Activated naive CD4-positive, alpha-beta T cell treated with Interleukin-2 at 50 U/mL for 16 hours (primary cell): ENCODE data around the gene CD3D.

Source experiments
- DNase-seq: peaks from one replicate; pipeline ENCODE4 v3.0.0-alpha.2; 2020

The CD3D gene

DNA sequence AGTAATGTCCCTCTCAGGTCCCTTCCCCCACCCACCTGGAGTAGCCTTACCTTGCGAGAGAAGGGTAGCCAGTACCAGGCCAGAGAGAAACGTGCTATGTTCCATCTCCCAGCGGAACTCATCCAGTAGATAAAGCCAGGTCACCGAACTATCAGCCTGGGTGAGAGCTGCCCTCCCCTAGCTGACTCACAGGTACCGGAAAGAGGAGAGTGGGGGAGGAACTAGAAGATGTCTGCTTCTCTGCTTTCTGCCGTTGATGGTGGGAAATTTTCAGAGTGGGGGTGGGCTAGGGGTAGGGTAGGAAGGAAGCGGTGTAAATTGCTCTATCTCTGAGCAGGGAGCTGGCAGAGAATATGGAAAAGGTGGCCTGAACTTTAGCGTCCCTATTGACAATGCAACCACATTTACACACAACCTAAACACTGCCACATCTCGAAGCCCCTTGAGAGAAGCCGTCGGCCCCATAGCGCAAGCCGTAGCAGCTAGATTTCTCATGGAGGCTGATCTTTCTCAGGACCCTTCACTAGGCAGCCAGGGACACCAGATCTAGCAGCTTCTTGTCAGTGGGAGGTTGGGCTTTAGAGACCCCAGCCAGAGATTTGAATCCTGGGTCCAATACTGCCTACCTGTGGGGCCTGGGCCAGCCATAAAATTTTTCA, at the start of gene CD3D:
Gene CD3D, minus strand, starts transcription at position 203 of the 659 bp plus-strand sequence. Its CDS starts 98 bp downstream, at position 105.
- peak; percentile 75 for DNase-seq

DNA sequence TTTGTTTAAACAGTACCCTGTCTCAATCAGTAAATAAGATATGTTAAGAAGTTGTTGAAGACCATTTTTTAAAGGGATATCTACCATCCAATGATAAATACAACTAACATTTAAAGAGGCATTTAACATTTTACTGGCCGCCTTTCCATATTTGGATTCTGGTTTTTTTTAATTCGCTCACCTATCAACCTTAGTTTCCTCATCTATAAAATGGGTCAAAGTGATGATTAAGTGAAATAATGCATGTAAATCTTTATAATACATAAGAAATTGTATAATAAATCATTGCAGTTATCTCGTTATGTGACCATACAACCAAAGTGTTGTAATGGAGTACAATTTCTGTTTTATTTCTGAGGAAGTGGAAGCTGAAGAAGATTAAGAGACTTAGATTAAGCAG, 41.2 kb upstream of the CD3D start:
- no peak for DNase-seq

DNA sequence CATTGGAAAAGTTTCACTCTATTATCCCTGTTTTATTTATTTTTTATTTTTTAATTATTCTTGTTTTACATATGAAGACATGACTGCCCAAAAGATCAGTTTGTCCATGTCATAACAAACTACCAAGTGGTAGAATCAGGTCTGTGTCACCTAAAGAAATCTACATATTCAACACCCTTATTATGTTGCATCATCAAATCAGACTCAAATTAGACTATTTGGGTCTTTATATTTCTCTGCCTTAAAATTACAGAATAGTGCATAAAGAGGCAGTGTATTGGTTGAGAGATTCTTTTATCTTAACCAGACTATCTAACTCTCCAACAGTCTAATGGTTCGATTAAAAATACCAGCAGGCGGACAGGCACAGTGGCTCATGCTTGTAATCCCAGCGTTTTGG, 40.4 kb upstream of the CD3D start:
- DNase-seq, result no peak

DNA sequence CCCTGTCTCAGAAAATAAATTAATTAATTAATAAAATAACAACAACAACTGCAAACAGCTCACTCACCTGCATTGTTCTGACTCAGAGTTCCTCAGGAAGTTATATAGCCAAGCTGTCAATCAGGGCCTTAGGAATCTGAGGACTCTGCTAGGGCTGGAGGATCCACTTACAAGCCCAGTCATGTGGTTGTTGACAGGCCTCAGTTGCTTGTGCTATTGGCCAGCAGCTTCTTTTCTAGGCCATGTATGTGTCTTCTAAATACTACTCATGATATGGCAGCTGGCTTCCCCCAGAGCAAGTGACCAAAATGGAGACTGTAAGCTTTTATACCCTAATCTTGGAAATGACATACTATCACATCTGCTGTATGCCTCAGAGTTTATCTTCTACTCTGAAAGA, 38.1 kb upstream of the CD3D start:
- no peak for DNase-seq

GRCh38 chr11:118379497-118379896, 37.0 kb upstream of the CD3D start:
- no peak for DNase-seq

DNA sequence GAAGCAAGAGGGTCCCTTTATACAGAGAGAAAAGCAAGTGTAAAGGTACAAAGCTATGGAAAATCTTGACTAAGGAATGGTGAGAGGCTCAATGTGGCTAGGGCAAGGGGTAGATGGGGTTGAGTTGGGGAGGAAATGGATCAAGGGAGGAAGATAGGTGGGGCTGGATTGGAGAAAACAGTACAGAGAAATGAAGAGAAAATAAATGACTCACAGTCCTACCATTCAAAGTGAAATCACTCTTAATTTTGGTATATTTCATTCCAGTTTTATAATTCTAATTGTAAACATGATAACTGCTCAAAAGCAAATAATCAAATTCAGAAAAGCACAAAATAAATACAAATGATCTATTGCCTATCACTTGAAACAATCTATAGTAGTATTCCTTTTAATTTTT, 33.5 kb upstream of the CD3D start:
- no peak for DNase-seq

DNA sequence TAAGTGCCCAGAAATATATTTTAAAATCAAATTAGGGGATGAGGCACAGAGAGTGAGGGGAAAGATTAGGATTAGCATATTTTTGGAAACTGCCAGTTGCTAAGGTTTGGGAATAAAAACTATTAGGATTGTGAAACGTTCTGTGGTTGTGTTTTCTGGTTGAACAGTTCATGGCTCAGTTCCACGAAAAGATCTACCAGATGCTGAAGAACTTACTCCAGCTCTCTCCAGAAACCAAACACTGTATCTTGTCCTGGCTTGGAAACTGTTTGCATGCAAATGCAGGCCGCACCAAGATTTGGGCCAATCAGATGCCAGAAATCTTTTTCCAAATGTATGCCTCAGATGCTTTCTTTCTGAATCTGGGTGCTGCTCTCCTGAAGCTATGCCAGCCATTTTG, 32.2 kb upstream of the CD3D start:
- DNase-seq, result no peak

DNA sequence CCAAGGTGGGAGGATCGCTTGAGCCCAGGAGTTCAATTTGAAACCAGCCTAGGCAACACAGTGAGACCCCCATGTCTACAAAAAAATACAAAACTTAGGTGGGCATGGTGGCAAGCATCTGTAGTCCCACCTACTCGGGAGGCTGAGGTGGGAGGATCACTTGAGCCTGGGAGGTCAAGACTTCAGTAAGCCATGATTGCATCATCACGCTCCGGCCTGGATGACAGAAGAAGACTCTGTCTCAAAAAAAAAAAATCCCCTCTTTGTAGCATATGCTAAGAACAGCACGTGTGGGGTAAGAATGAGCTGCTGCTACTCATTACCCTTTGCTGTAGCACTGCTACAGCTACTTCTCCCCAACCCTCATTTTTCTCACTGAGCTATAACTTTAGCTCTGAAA, 31.4 kb upstream of the CD3D start:
- no peak for DNase-seq

DNA sequence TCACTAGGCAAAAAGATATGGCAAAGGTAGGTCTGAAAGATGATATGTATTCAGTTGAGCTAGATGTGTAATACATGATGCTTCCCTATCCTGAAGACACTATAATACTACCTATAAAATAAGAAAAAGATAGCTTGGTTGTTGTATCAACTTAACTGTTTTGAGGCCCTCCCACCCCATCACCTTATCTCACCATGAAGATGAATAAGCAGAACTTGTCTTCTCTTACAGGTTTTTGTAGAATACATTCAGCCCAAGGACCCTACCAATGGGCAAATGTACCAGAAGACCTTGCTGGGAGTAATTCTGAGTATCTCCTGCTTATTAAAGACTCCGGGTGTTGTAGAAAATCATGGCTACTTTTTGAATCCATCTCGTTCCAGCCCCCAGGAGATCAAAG, 30.8 kb upstream of the CD3D start:
- DNase-seq, result no peak

DNA sequence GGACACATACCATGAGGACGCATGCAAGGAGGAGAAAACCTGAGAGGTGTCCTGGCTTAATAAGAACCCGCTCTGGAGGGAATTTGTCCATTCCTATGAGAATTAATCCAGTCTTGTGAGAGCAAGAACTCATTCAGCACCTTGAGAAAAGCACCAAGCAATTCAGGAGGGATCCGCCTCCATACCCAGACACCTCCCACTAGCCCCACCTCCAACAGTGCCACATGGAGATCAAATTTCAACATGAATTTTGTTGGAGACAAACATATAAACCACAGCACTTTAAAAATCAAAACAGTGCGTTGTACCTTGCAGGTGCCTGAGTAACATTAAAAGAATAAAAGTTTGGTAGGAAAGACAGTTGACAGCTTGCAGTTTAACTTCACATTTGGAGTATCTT, 28.3 kb upstream of the CD3D start:
- DNase-seq, result no peak

DNA sequence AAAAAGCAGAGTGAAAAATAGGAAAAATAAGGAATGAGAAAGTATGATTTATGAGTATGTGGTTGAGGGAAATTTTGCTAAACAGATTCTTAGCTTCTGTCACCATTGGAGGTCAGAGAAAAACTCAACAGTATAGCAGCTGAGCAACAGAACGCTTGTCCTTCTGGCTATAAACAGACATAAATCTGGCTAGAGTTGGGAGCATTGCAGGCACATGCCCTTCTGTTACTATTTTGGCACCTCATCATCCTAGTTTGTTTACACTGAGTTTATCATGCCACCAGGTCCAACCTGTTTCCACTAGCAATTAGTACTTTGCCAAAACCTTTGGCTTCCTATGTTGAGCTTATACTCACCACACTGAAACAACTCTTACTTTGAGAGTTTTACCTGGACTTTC, 23.8 kb upstream of the CD3D start:
- DNase-seq, result no peak

GRCh38 chr11:118364956-118365615, 22.6 kb upstream of the CD3D start:
- DNase-seq, result no peak

DNA sequence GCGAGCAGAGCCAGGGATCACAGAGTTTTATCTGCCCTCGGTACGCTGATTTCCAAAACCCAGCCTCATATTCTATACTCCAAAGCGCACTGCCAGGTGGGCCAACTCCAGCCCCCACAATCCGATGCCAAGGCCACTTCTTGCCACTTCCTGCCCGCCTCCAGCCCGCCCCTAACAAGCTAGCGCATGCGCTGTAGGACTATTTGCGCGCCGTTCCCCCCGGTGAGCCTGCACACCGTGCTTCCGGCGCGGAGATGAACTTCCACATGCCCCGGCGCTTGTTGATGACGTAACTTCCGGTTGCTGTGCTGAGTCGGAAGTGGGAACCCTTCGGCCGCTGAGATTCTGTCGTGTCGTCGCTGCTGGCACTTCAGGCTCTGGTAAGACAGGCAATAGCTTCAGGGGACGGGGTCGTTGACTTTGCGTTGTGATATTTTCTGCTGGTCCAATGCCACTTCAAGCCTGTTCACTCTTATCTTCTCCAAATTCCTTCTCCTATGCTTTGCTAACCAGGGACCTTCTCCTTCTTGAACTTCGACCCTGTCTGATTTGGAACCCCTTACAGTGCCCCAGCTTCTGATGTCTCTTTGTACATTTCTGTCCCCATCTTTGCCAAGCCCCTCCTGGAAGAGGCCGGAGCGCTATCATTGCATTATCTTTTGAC, 16.9 kb upstream of the CD3D start, which contains the start of gene UBE4A:
Gene UBE4A, plus strand, starts transcription at position 306 of the 664 bp plus-strand sequence. CDS start 5,481 bp downstream, outside the sequence.
- peak; percentile 97 for DNase-seq

- DNase-seq, result no peak
Measured at GRCh38 chr11:118358071-118358470, 15.6 kb upstream of the CD3D start.

DNA sequence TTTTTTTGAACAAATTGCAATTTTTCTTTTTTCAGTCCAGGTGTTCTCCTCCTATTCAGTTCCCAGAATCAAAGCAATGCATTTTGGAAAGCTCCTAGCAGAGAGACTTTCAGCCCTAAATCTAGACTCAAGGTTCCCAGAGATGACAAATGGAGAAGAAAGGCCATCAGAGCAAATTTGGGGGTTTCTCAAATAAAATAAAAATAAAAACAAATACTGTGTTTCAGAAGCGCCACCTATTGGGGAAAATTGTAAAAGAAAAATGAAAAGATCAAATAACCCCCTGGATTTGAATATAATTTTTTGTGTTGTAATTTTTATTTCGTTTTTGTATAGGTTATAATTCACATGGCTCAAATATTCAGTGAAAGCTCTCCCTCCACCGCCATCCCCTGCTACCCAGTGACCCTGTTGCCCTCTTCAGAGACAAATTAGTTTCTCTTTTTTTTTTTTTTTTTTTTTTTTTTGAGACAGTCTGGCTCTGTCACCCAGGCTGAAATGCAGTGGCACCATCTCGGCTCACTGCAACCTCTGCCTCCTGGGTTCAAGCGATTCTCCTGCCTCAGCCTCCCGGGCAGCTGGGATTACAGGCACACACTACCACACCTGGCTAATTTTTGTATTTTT, 10.7 kb upstream of the CD3D start:
- DNase-seq, result no peak

DNA sequence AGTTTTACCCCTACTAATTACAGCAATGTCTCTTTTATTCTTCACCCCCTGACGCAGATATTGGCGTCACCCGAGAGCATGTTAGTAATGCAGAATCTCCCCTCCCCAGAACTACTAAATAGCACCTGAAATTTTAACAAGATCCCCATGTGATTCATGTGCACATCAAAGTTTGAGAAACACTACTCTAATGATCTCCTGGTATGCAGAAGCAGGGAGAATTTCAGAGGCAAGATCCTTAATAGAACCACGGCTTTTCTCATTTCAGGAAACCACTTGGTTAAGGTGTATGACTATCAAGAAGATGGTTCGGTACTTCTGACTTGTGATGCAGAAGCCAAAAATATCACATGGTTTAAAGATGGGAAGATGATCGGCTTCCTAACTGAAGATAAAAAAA, 7.0 kb upstream of the CD3D start:
- DNase-seq, result no peak

GRCh38 chr11:118343981-118344515, 1.5 kb upstream of the CD3D start, which contains the start of gene CD3G:
Gene CD3G (plus strand): TSS chr11:118344344. CDS start chr11:118344424, 80 bp downstream.
- DNase-seq, result peak; percentile 75

DNA sequence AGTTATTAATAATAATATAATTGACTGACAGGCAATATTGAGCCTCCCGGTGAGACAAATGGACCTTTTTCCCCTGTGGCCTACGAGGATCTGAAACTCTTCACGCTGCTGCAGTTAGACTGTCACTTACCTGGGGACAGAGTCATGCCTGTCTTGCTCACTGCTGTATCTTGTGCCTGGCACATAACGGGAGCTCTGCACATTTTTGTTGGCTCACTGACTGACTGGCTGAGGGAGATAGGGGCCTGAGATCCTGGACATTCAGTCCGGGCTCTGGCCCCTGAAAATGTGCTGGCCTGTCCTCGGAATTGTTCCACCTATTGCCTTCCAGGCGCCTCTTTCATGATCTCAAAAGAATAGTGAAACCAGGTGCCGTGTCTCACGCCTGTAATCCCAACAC, 743 bp upstream of the CD3D start:
- DNase-seq, result peak; percentile 34

GRCh38 chr11:118341815-118342489, 553 bp downstream of the CD3D start:
- peak; percentile 18 for DNase-seq

DNA sequence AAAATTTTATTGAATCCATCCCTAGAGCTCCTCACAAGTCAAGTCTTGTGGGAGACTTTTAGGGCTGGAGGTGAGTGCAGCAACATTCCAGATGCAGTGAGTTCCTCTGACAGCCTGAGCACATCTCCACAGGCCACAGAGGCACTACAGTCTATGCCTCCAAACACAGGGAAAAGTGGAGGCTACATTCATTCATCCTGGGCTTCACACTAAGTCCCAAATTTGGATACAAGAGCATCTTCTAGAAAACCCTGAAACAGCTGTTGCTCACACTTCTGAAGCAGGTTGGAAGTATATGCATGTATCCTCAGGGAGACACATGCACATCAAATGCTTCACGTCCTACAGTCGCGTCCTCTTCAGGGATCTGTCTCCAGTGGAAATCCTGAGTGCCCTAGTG, 1.2 kb downstream of the CD3D start:
- DNase-seq, result no peak

- DNase-seq, result no peak
Measured at GRCh38 chr11:118340449-118340848, 2.1 kb downstream of the CD3D start.

- DNase-seq, result peak; percentile 22
Measured at GRCh38 chr11:118339281-118339961, 3.1 kb downstream of the CD3D start.
